GM19438 (cell line): Measurements from ENCODE around the gene CIBAR2.

Source experiments
- ATAC-seq: cut with Tn5 transposase; IDR thresholded peaks from one replicate; pipeline ENCODE4 v1.9.1; 2021; ENCODE audit warnings: low read depth; ENCODE audit not compliant: unreplicated experiment

Gene CIBAR2

GRCh38 chr16:85104821-85105391 is 7.4 kb downstream of the CIBAR2 start:
- peak; percentile 54 for ATAC-seq

- no peak for ATAC-seq
Observed at GRCh38 chr16:85104147-85104546, 8.1 kb downstream of the CIBAR2 start.

- no peak for ATAC-seq
Observed at GRCh38 chr16:85103114-85104079, 8.9 kb downstream of the CIBAR2 start.

GRCh38 chr16:85101956-85102630 is 10.2 kb downstream of the CIBAR2 start:
- no peak for ATAC-seq

GRCh38 chr16:85100265-85100664 is 12.0 kb downstream of the CIBAR2 start:
- ATAC-seq = no peak

GRCh38 chr16:85098565-85098964 is 13.7 kb downstream of the CIBAR2 start:
- ATAC-seq = no peak

- no peak for ATAC-seq
Observed at GRCh38 chr16:85096921-85097320, 15.4 kb downstream of the CIBAR2 start.

- no peak for ATAC-seq
Observed at GRCh38 chr16:85094812-85095211, 17.5 kb downstream of the CIBAR2 start.

- no peak for ATAC-seq
Observed at GRCh38 chr16:85094176-85094805, 18.0 kb downstream of the CIBAR2 start.

GRCh38 chr16:85093705-85094104 is 18.6 kb downstream of the CIBAR2 start:
- no peak for ATAC-seq

- no peak for ATAC-seq
Observed at GRCh38 chr16:85092851-85093250, 19.4 kb downstream of the CIBAR2 start.

GRCh38 chr16:85092309-85092708 is 20.0 kb downstream of the CIBAR2 start:
- no peak for ATAC-seq

- no peak for ATAC-seq
Observed at GRCh38 chr16:85091522-85091910, 20.8 kb downstream of the CIBAR2 start.

- no peak for ATAC-seq
Observed at GRCh38 chr16:85090873-85091521, 21.3 kb downstream of the CIBAR2 start.

GRCh38 chr16:85090181-85090580 is 22.1 kb downstream of the CIBAR2 start:
- ATAC-seq = no peak

GRCh38 chr16:85089525-85089924 is 22.7 kb downstream of the CIBAR2 start:
- ATAC-seq = no peak

GRCh38 chr16:85088570-85089199 is 23.6 kb downstream of the CIBAR2 start:
- no peak for ATAC-seq

GRCh38 chr16:85087899-85088569 is 24.2 kb downstream of the CIBAR2 start:
- ATAC-seq = no peak
